GM06990 (cell line): ENCODE measurements around the gene LRWD1.
"Not testable (repeated sequence)": the region's sequence is repeated elsewhere in the genome, so short reads cannot be mapped to it uniquely, and the experiment has no call there.

Experiments
- DNase-seq: peaks from one replicate; pipeline ENCODE4 v3.0.0-alpha.2; 2011; ENCODE audit not compliant: insufficient read length; ENCODE audit errors: extremely low read depth
- H3K27me3 ChIP-seq: replicated peaks from 2 replicates; pipeline ENCODE4 v1.6.0; 2011; ENCODE audit warnings: low read length; ENCODE audit not compliant: control insufficient read depth, insufficient read depth
- H3K36me3 ChIP-seq: 2 replicates; pipeline ENCODE4 v1.5.1; 2011; ENCODE audit warnings: low read length; ENCODE audit not compliant: control insufficient read depth, insufficient read depth
- H3K4me3 ChIP-seq: replicated peaks from 2 replicates; pipeline ENCODE4 v1.5.1; 2011; ENCODE audit warnings: low read depth, mild to moderate bottlenecking, control low read depth, low read length
- CTCF ChIP-seq: IDR thresholded peaks from 2 replicates; pipeline ENCODE4 v1.5.1; 2011; ENCODE audit warnings: low read length, control low read depth, mild to moderate bottlenecking, inconsistent platforms; ENCODE audit not compliant: insufficient read depth, poor library complexity, severe bottlenecking

LRWD1 gene

DNA sequence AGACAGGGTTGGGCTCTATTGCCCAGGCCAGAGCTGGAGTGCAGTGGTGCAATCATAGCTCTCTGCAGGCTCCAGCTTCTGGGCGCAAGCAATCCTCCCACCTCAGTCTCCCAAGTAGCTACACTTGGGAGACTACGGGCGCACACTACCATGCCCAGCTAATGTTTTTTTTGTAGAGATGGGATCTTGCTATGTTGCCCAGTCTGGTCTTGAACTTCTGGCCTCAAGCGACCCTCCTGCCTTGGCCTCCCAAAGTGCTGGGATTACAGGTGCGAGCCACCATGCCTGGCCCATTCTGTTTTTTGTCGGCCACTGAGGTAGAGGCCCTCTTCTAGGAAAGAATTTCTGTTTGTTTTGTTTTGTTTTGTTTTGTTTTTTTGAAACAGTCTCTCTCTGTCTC, 12.3 kb upstream of the LRWD1 start:
- peaks cover 12% of the 10 kb centered on the region for H3K36me3 ChIP-seq
- no peaks in the 10 kb centered on the region for H3K27me3 ChIP-seq
- DNase-seq, result no peak
- TF ChIP-seq CTCF, result no peak
- H3K4me3 ChIP-seq, result no peak overlapping the region

GRCh38 chr7:102453319-102453718, 11.5 kb upstream of the LRWD1 start:
- DNase-seq, result no peak

GRCh38 chr7:102454468-102454867, 10.3 kb upstream of the LRWD1 start:
- no peak for DNase-seq
- Histone ChIP-seq H3K36me3 (peaks cover 8% of the 10 kb centered on the region), H3K27me3 (no peaks in the 10 kb centered on the region), H3K4me3 (no peak overlapping the region)
- no peak for TF ChIP-seq CTCF

More at GRCh38 chr7:102453319-102453718, 11.5 kb upstream of the LRWD1 start:
- no peak for TF ChIP-seq CTCF
- Histone ChIP-seq H3K27me3 (no peaks in the 10 kb centered on the region), H3K36me3 (peaks cover 6% of the 10 kb centered on the region), H3K4me3 (no peak overlapping the region)

- not testable (repeated sequence) for DNase-seq, H3K4me3 ChIP-seq, H3K36me3 ChIP-seq, H3K27me3 ChIP-seq
Observed at GRCh38 chr7:102454932-102455331, 9.9 kb upstream of the LRWD1 start.

- DNase-seq, result no peak
- TF ChIP-seq CTCF, result no peak
- H3K36me3 ChIP-seq, result peaks cover 9% of the 10 kb centered on the region
- H3K27me3 ChIP-seq, result no peaks in the 10 kb centered on the region
- H3K4me3 ChIP-seq, result no peak overlapping the region
Observed at GRCh38 chr7:102455596-102455995, 9.2 kb upstream of the LRWD1 start.

- peaks cover 9% of the 10 kb centered on the region for H3K36me3 ChIP-seq
Observed at GRCh38 chr7:102456327-102456726, 8.5 kb upstream of the LRWD1 start.

More at GRCh38 chr7:102456327-102456726, 8.5 kb upstream of the LRWD1 start:
- DNase-seq, result no peak
- TF ChIP-seq CTCF, result no peak
- H3K27me3 ChIP-seq, result no peaks in the 10 kb centered on the region
- no peak overlapping the region for H3K4me3 ChIP-seq
